Neural cell (in vitro differentiated cells): Measurements from ENCODE around the gene RALGPS2. TPM values are rescaled to one million over a fixed set of nuclear protein-coding genes. Genes with fewer than 3 reads are reported as not detected.
"Not testable (repeated sequence)": the region's sequence is repeated elsewhere in the genome, so short reads cannot be mapped to it uniquely, and the experiment has no call there.

Experiments
- H2AFZ ChIP-seq: fragments of 200-600, 300-800 bp; sonication (generic), shearing (Covaris generic); 2 replicates; pipeline ENCODE4 v1.6.0; 2014; ENCODE audit warnings: low read depth, mild to moderate bottlenecking, antibody characterized with exemption, low read length, moderate library complexity
- H3F3A ChIP-seq: fragments of 200-600 bp; shearing (Covaris generic); 2 replicates; pipeline ENCODE4 v1.6.1; 2016; ENCODE audit warnings: mild to moderate bottlenecking, moderate library complexity, mixed read lengths, antibody characterized with exemption, low read length; ENCODE audit not compliant: insufficient read depth, poor library complexity, severe bottlenecking
- H3K27ac ChIP-seq: fragments of 200-600, 300-800 bp; sonication (generic), shearing (Covaris generic); 2 replicates; pipeline ENCODE4 v1.5.1; 2014; ENCODE audit warnings: mild to moderate bottlenecking, low read length, moderate library complexity
- H3K27me3 ChIP-seq: fragments of 300-800, 200-600 bp; sonication (generic), shearing (Covaris generic); 2 replicates; pipeline ENCODE4 v1.6.0; 2014; ENCODE audit warnings: mild to moderate bottlenecking, low read depth, low read length, moderate library complexity; ENCODE audit not compliant: insufficient read depth
- H3K36me3 ChIP-seq: fragments of 300-800, 200-600 bp; sonication (generic), shearing (Covaris generic); 2 replicates; pipeline ENCODE4 v1.5.1; 2014; ENCODE audit warnings: mild to moderate bottlenecking, antibody characterized with exemption, low read length, moderate library complexity; ENCODE audit not compliant: insufficient read depth
- H3K4me2 ChIP-seq: fragments of 300-800, 200-600 bp; sonication (generic), shearing (Covaris generic); 2 replicates; pipeline ENCODE4 v1.6.0; 2014; ENCODE audit warnings: mild to moderate bottlenecking, low read length
- H3K4me3 ChIP-seq: fragments of 300-800, 200-600 bp; sonication (generic), shearing (Covaris generic); 2 replicates; pipeline ENCODE4 v1.5.1; 2014; ENCODE audit warnings: mild to moderate bottlenecking, low read length, moderate library complexity
- H3K79me2 ChIP-seq: fragments of 200-600 bp; shearing (Covaris generic); replicated peaks from 2 replicates; pipeline ENCODE4 v1.6.0; 2014; ENCODE audit warnings: mild to moderate bottlenecking, low read length, moderate library complexity; ENCODE audit not compliant: insufficient read depth
- H3K9ac ChIP-seq: fragments of 300-800, 200-600 bp; sonication (generic), shearing (Covaris generic); 2 replicates; pipeline ENCODE4 v1.6.1; 2016; ENCODE audit warnings: mild to moderate bottlenecking, low read length, mixed read lengths
- H3K9me2 ChIP-seq: fragments of 200-600 bp; shearing (Covaris generic); 2 replicates; pipeline ENCODE4 v1.6.1; 2016; ENCODE audit warnings: mild to moderate bottlenecking, low read length, mixed read lengths; ENCODE audit not compliant: insufficient read depth
- H3K9me3 ChIP-seq: fragments of 200-600, 300-800 bp; sonication (generic), shearing (Covaris generic); 2 replicates; pipeline ENCODE4 v1.6.1; 2016; ENCODE audit warnings: mild to moderate bottlenecking, mixed run types, low read length, moderate library complexity, mixed read lengths
- H4K20me1 ChIP-seq: fragments of 200-600 bp; shearing (Covaris generic); 2 replicates; pipeline ENCODE4 v1.6.1; 2016; ENCODE audit warnings: mild to moderate bottlenecking, mixed run types; ENCODE audit not compliant: insufficient read depth
- EP300 ChIP-seq: fragments of 450-650 bp; conservative IDR thresholded peaks from 2 replicates; pipeline ENCODE4 v1.6.1; 2014; ENCODE audit warnings: antibody characterized with exemption, mild to moderate bottlenecking, moderate library complexity; ENCODE audit not compliant: poor library complexity, severe bottlenecking
- EZH2 ChIP-seq: fragments of 200-600, 300-800 bp; shearing (Covaris generic), sonication (generic); IDR thresholded peaks from 2 replicates; pipeline ENCODE4 v1.6.1; 2014; ENCODE audit warnings: antibody characterized with exemption, low read length, borderline replicate concordance, mild to moderate bottlenecking; ENCODE audit not compliant: insufficient read depth, poor library complexity, severe bottlenecking
- MXI1 ChIP-seq: fragments of 450-650 bp; conservative IDR thresholded peaks from 2 replicates; pipeline ENCODE4 v1.6.1; 2014; ENCODE audit warnings: antibody characterized with exemption, mild to moderate bottlenecking; ENCODE audit not compliant: poor library complexity, severe bottlenecking
- POLR2AphosphoS5 ChIP-seq: IDR thresholded peaks from 2 replicates; pipeline ENCODE4 v1.6.1; 2012
- RAD21 ChIP-seq: fragments of 450-650 bp; conservative IDR thresholded peaks from 2 replicates; pipeline ENCODE4 v1.6.1; 2014; ENCODE audit warnings: antibody characterized with exemption, mild to moderate bottlenecking, moderate library complexity
- SMC3 ChIP-seq: fragments of 450-650 bp; conservative IDR thresholded peaks from 2 replicates; pipeline ENCODE4 v1.6.1; 2014; ENCODE audit warnings: antibody characterized with exemption, mild to moderate bottlenecking, moderate library complexity; ENCODE audit not compliant: poor library complexity
- TAF1 ChIP-seq: IDR thresholded peaks from 2 replicates; pipeline ENCODE4 v1.6.1; 2012; ENCODE audit warnings: low read depth
- polyA plus RNA-seq: library from polyadenylated mRNA; depleted of rRNA; stranded (reverse); fragments of >200 nt; gene quantifications from 2 replicates; pipeline ENCODE4 v1.2.3, GENCODE V29; 2014
- TF ChIP-seq, protein P1 (sequence below): fragments of 450-650 bp; IDR thresholded peaks from 2 replicates; pipeline ENCODE4 v1.5.1; 2014; ENCODE audit warnings: antibody characterized with exemption, mild to moderate bottlenecking, moderate library complexity; ENCODE audit not compliant: poor library complexity, severe bottlenecking
- TF ChIP-seq, protein P2 (sequence below): IDR thresholded peaks from 2 replicates; pipeline ENCODE4 v1.6.1; 2012; ENCODE audit warnings: borderline replicate concordance

RALGPS2 gene
- polyA plus RNA-seq, 1 donor from 2014 or later: 26.6 TPM

DNA sequence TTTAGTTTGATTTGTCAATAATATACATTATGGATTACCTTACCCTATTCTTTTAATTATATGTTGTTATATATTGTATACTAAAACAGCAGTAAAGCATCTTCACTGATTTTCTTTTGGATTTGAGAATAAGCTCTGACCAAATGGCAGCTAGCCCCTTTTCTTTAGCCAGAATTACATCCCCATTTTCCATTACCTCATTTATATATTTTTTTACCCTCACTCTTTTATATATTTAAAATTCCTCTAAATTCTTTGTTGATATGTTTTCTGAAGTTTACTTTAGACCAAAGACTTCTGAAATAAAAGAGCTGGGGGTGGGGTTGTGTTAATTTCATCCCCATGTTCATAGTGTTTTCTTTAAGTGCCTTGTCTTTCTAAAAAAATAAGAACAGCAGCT lies 121.3 kb downstream of the RALGPS2 start:
- Histone ChIP-seq H3K9ac (no peak overlapping the region), H2AFZ (no peak overlapping the region), H3K9me2 (no peaks in the 10 kb centered on the region)

DNA sequence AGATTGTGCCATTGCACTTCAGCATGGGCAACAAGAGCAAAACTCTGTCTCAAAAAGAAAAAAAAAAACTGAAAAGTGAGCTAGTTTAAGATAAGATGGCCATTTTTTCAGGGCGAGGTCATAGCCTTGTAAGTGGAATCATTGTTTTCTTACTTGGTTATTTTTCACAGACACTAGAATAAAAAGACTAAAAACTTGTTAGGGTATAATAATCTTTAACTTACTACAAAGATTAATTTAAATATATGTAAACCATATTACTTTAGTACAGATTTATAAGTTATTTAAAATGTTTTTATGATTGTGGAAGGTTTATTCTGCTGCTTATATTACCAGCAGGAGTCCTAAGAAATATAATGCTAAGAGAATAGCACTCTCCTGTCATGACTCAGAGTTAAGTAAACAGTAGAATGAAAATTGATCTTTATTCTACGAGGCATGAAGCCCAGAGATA lies 122.4 kb downstream of the RALGPS2 start:
- Histone ChIP-seq H3K9ac (no peak overlapping the region), H3K36me3 (no peaks in the 10 kb centered on the region), H2AFZ (no peak overlapping the region), H4K20me1 (no peaks in the 10 kb centered on the region), H3K27me3 (no peaks in the 10 kb centered on the region), H3K9me3 (no peaks in the 10 kb centered on the region), H3F3A (no peaks in the 10 kb centered on the region), H3K4me3 (no peak overlapping the region), H3K4me2 (no peak overlapping the region), H3K27ac (no peak overlapping the region), H3K79me2 (no peaks in the 10 kb centered on the region), H3K9me2 (no peaks in the 10 kb centered on the region)
- TF ChIP-seq, protein P1, sequence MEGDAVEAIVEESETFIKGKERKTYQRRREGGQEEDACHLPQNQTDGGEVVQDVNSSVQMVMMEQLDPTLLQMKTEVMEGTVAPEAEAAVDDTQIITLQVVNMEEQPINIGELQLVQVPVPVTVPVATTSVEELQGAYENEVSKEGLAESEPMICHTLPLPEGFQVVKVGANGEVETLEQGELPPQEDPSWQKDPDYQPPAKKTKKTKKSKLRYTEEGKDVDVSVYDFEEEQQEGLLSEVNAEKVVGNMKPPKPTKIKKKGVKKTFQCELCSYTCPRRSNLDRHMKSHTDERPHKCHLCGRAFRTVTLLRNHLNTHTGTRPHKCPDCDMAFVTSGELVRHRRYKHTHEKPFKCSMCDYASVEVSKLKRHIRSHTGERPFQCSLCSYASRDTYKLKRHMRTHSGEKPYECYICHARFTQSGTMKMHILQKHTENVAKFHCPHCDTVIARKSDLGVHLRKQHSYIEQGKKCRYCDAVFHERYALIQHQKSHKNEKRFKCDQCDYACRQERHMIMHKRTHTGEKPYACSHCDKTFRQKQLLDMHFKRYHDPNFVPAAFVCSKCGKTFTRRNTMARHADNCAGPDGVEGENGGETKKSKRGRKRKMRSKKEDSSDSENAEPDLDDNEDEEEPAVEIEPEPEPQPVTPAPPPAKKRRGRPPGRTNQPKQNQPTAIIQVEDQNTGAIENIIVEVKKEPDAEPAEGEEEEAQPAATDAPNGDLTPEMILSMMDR: no peak
- TF ChIP-seq POLR2AphosphoS5: no peak
- TF ChIP-seq EZH2: no peak
- TF ChIP-seq MXI1: no peak
- no peak for TF ChIP-seq TAF1
- no peak for TF ChIP-seq SMC3
- TF ChIP-seq RAD21: no peak
- TF ChIP-seq, protein P2, sequence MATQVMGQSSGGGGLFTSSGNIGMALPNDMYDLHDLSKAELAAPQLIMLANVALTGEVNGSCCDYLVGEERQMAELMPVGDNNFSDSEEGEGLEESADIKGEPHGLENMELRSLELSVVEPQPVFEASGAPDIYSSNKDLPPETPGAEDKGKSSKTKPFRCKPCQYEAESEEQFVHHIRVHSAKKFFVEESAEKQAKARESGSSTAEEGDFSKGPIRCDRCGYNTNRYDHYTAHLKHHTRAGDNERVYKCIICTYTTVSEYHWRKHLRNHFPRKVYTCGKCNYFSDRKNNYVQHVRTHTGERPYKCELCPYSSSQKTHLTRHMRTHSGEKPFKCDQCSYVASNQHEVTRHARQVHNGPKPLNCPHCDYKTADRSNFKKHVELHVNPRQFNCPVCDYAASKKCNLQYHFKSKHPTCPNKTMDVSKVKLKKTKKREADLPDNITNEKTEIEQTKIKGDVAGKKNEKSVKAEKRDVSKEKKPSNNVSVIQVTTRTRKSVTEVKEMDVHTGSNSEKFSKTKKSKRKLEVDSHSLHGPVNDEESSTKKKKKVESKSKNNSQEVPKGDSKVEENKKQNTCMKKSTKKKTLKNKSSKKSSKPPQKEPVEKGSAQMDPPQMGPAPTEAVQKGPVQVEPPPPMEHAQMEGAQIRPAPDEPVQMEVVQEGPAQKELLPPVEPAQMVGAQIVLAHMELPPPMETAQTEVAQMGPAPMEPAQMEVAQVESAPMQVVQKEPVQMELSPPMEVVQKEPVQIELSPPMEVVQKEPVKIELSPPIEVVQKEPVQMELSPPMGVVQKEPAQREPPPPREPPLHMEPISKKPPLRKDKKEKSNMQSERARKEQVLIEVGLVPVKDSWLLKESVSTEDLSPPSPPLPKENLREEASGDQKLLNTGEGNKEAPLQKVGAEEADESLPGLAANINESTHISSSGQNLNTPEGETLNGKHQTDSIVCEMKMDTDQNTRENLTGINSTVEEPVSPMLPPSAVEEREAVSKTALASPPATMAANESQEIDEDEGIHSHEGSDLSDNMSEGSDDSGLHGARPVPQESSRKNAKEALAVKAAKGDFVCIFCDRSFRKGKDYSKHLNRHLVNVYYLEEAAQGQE: no peak
- no peak for TF ChIP-seq EP300

More for the DNA sequence above, 121.3 kb downstream of the RALGPS2 start:
- no peaks in the 10 kb centered on the region for H3K79me2 ChIP-seq
- H3K27ac ChIP-seq: no peak overlapping the region
- H3F3A ChIP-seq: no peaks in the 10 kb centered on the region
- H3K36me3 ChIP-seq: no peaks in the 10 kb centered on the region
- TF ChIP-seq SMC3 (no peak), MXI1 (no peak), EZH2 (no peak), RAD21 (no peak), EP300 (no peak), TAF1 (no peak), POLR2AphosphoS5 (no peak)
- TF ChIP-seq, protein P2: no peak
- TF ChIP-seq, protein P1: no peak
- H3K9me3 ChIP-seq: no peaks in the 10 kb centered on the region
- H3K27me3 ChIP-seq: no peaks in the 10 kb centered on the region
- no peak overlapping the region for H3K4me2 ChIP-seq
- no peak overlapping the region for H3K4me3 ChIP-seq
- no peaks in the 10 kb centered on the region for H4K20me1 ChIP-seq

DNA sequence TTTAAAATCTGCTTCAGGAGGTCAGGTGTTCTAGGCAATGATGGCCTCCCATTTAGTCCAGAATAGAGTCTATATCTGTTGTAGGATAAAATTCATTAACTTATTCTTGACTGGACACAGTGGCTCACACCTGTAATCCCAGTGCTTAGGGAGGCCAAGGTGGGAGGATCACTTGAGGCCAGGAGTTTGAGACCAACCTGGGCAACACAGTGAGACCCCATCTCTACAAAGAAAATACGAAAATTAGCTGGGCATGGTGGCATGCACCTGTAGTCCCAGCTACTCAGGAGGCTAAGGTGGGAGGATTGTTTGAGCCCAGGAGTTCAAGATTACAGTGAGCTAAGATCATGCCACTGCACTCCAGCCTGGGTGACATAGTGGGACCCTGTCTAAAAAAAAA lies 122.9 kb downstream of the RALGPS2 start:
- not testable (repeated sequence) for H3K27me3 ChIP-seq, H3F3A ChIP-seq, H3K9ac ChIP-seq, H3K79me2 ChIP-seq, H3K36me3 ChIP-seq, H3K4me2 ChIP-seq, H3K9me2 ChIP-seq, H4K20me1 ChIP-seq, H2AFZ ChIP-seq, H3K27ac ChIP-seq, H3K4me3 ChIP-seq, H3K9me3 ChIP-seq
